Measurements from ENCODE around the gene SLC49A4. TPM values are rescaled to one million over a fixed set of nuclear protein-coding genes. Genes with fewer than 3 reads are reported as not detected.

SLC49A4 gene
- polyA plus RNA-seq, 3 donors: 12.9 to 19.0 (median 18.6) TPM

DNA sequence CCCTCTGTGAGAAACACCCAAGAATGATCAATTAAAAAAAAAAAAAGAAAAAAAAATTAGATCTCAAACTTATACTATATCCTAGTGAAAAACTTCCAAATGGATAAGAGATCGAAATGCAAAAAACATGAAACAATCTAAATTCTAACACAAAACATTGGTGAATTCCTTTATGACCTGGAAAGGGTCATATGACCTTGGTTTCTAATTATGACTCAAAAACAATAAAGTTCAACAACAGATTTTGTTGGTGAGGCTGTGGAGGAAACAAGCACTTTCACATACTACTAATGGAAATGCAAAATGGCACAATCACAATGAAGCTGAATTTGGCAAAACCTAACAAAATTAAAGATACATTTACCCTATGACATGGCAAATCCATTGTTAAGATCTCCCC, 46.5 kb upstream of the SLC49A4 start:
- no peak overlapping the region for H3K4me2 ChIP-seq (replicated peaks; ENCODE audit: extremely low read depth, low read length, poor library complexity, severe bottlenecking)
- H3K27me3 ChIP-seq (ENCODE audit: control insufficient read depth in 2 of 2, insufficient read depth in 2 of 2, low read length in 2 of 2): no peaks in the 10 kb centered on the region
- H3K4me1 Mint-ChIP-seq: no peaks in the 10 kb centered on the region
- TF ChIP-seq, protein P1, sequence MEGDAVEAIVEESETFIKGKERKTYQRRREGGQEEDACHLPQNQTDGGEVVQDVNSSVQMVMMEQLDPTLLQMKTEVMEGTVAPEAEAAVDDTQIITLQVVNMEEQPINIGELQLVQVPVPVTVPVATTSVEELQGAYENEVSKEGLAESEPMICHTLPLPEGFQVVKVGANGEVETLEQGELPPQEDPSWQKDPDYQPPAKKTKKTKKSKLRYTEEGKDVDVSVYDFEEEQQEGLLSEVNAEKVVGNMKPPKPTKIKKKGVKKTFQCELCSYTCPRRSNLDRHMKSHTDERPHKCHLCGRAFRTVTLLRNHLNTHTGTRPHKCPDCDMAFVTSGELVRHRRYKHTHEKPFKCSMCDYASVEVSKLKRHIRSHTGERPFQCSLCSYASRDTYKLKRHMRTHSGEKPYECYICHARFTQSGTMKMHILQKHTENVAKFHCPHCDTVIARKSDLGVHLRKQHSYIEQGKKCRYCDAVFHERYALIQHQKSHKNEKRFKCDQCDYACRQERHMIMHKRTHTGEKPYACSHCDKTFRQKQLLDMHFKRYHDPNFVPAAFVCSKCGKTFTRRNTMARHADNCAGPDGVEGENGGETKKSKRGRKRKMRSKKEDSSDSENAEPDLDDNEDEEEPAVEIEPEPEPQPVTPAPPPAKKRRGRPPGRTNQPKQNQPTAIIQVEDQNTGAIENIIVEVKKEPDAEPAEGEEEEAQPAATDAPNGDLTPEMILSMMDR (IDR thresholded peaks at IDR 0.05): no peak
- H4K20me1 ChIP-seq (ENCODE audit: insufficient read depth, low read length): no peaks in the 10 kb centered on the region
- intact Hi-C loops (cut with micrococcal nuclease): no loop called here
- H3K9ac ChIP-seq (ENCODE audit: insufficient read depth, low read length, poor library complexity, severe bottlenecking): no peak overlapping the region
- peaks cover 0 to 6% (median 3%) of the 10 kb centered on the region in 7 donors for H3K9me3 Mint-ChIP-seq
- peaks cover 51 to 70% of the 10 kb centered on the region in 2 donors for H3K36me3 Mint-ChIP-seq
- H3K4me3 ChIP-seq (replicated peaks in 1 of 3; ENCODE audit: low read depth in 2 of 3, low read length in 3 of 3): no peak overlapping the region
- H3K9me3 ChIP-seq (replicated peaks in 1 of 2; ENCODE audit: control insufficient read depth in 1 of 2, insufficient read depth in 1 of 2, low read length in 2 of 2): no peaks in the 10 kb centered on the region
- no peak overlapping the region for H3K4me3 Mint-ChIP-seq
- no peak overlapping the region for H3K27ac Mint-ChIP-seq
- no CpG with 5 or more reads among the region's 1 CpG for WGBS (ENCODE audit: insufficient coverage)
- H3K4me1 ChIP-seq (ENCODE audit: control insufficient read depth in 1 of 2, insufficient read depth in 2 of 2, low read length in 2 of 2): no peaks in the 10 kb centered on the region
- no peak overlapping the region for H3K27ac ChIP-seq (ENCODE audit: low read depth in 1 of 2, low read length in 2 of 2)
- H3K36me3 ChIP-seq (replicated peaks in 1 of 2; ENCODE audit: control insufficient read depth in 1 of 2, insufficient read depth in 2 of 2, low read length in 2 of 2): peaks cover 46 to 71% of the 10 kb centered on the region in 2 donors
- H3K79me2 ChIP-seq (ENCODE audit: insufficient read depth, low read length): no peaks in the 10 kb centered on the region
- DNase-seq: no peak
- H3K27me3 Mint-ChIP-seq (ENCODE audit: low read depth in 3 of 3): peaks cover 0 to 1% (median 0%) of the 10 kb centered on the region in 3 donors
- H2AFZ ChIP-seq (ENCODE audit: insufficient read depth, low read depth, low read length, poor library complexity, severe bottlenecking): no peak overlapping the region

DNA sequence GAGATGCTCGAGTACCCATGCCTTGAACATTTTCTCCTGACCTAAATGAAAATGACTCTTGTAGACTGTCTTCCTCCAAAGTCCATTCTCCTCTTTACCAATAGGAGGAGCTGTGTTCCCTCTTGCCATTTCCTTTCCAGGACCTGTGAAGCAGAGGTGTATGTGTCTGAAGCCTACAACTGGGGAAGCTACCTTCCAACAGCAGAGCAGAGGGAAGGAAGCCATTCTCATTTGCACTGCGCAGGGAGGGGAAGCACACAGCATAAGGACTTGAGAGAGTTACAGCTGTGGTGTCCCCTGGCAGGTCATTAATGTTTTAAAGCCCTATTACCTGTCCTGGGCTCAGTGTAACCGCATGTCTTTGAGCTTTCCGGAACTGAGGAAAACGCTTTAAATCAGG, 39.9 kb upstream of the SLC49A4 start:
- Mint-ChIP-seq H3K27me3 (ENCODE audit: low read depth in 3 of 3) (no peaks in the 10 kb centered on the region), H3K36me3 (peaks cover 56 to 66% of the 10 kb centered on the region in 2 donors), H3K9me3 (no peaks in the 10 kb centered on the region), H3K4me1 (peaks cover 39% of the 10 kb centered on the region), H3K27ac (peak overlapping the region in 1 of 7 donors; percentile 66), H3K4me3 (no peak overlapping the region)
- Histone ChIP-seq H3K4me2 (replicated peaks; ENCODE audit: extremely low read depth, low read length, poor library complexity, severe bottlenecking) (no peak overlapping the region), H3K27me3 (ENCODE audit: control insufficient read depth in 2 of 2, insufficient read depth in 2 of 2, low read length in 2 of 2) (no peaks in the 10 kb centered on the region), H3K27ac (ENCODE audit: low read depth in 1 of 2, low read length in 2 of 2) (peak overlapping the region in 1 of 2 donors; percentile 5), H3K79me2 (ENCODE audit: insufficient read depth, low read length) (peaks cover 28% of the 10 kb centered on the region), H2AFZ (ENCODE audit: insufficient read depth, low read depth, low read length, poor library complexity, severe bottlenecking) (no peak overlapping the region), H3K4me3 (replicated peaks in 1 of 3; ENCODE audit: low read depth in 2 of 3, low read length in 3 of 3) (no peak overlapping the region), H3K4me1 (ENCODE audit: control insufficient read depth in 1 of 2, insufficient read depth in 2 of 2, low read length in 2 of 2) (peaks cover 28 to 30% of the 10 kb centered on the region in 2 donors), H3K9me3 (replicated peaks in 1 of 2; ENCODE audit: control insufficient read depth in 1 of 2, insufficient read depth in 1 of 2, low read length in 2 of 2) (no peaks in the 10 kb centered on the region), H4K20me1 (ENCODE audit: insufficient read depth, low read length) (no peaks in the 10 kb centered on the region), H3K9ac (ENCODE audit: insufficient read depth, low read length, poor library complexity, severe bottlenecking) (no peak overlapping the region), H3K36me3 (replicated peaks in 1 of 2; ENCODE audit: control insufficient read depth in 1 of 2, insufficient read depth in 2 of 2, low read length in 2 of 2) (peaks cover 42 to 50% of the 10 kb centered on the region in 2 donors)
- DNase-seq: peak; percentile 64 to 73 (median 65)
- TF ChIP-seq, protein P1 (IDR thresholded peaks at IDR 0.05): peak; percentile 90
- intact Hi-C loops (cut with micrococcal nuclease): loop anchor here (5.0 to 10.0 kb wide), 2 partner anchors 37 to 100 kb away; partner anchors contain the start of gene HSPBAP1 (in 2 of the 2)
- 0% methylated on average over 1 of the region's 5 CpGs for WGBS (ENCODE audit: insufficient coverage)
